ENCODE measurements around the gene GBA2. TPM values are rescaled to one million over a fixed set of nuclear protein-coding genes. Genes with fewer than 3 reads are reported as not detected.

GBA2 gene
- polyA plus RNA-seq, 3 donors: 18.1 to 130 (median 26.4) TPM

DNA sequence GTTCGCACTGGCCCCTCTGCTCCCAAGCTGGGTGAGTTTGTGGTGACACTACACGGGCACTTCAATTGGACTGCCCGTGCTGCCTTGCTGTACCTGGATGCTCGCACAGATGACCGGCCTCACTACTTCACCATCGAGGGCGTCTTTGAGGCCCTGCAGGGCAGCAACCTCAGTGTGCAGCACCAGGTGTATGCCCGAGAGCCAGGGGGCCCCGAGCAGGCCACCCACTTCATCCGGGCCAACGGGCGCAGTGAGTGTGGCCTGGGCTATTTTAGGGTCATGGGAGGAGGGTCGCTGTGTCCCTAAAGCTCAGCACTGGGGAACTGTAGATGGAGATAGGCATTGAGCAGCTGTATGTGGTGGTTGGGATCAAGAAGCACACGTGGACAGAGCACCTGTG lies 43.8 kb upstream of the GBA2 start:
- Histone ChIP-seq H3K9ac (ENCODE audit: insufficient read depth, low read length, poor library complexity, severe bottlenecking) (no peak overlapping the region), H3K27me3 (ENCODE audit: control insufficient read depth in 2 of 2, insufficient read depth in 2 of 2, low read length in 2 of 2) (peaks cover 0 to 13% of the 10 kb centered on the region in 2 donors), H3K36me3 (replicated peaks in 1 of 2; ENCODE audit: control insufficient read depth in 1 of 2, insufficient read depth in 2 of 2, low read length in 2 of 2) (no peaks in the 10 kb centered on the region), H3K27ac (ENCODE audit: low read depth in 1 of 2, low read length in 2 of 2) (no peak overlapping the region), H3K79me2 (ENCODE audit: insufficient read depth, low read length) (no peaks in the 10 kb centered on the region), H4K20me1 (ENCODE audit: insufficient read depth, low read length) (no peaks in the 10 kb centered on the region), H3K4me1 (ENCODE audit: control insufficient read depth in 1 of 2, insufficient read depth in 2 of 2, low read length in 2 of 2) (no peaks in the 10 kb centered on the region), H3K4me3 (replicated peaks in 1 of 3; ENCODE audit: low read depth in 2 of 3, low read length in 3 of 3) (no peak overlapping the region), H3K9me3 (replicated peaks in 1 of 2; ENCODE audit: control insufficient read depth in 1 of 2, insufficient read depth in 1 of 2, low read length in 2 of 2) (no peaks in the 10 kb centered on the region), H2AFZ (ENCODE audit: insufficient read depth, low read depth, low read length, poor library complexity, severe bottlenecking) (no peak overlapping the region), H3K4me2 (replicated peaks; ENCODE audit: extremely low read depth, low read length, poor library complexity, severe bottlenecking) (no peak overlapping the region)
- Mint-ChIP-seq H3K36me3 (peaks cover 0 to 1% of the 10 kb centered on the region in 2 donors), H3K9me3 (peaks cover 0 to 4% (median 0%) of the 10 kb centered on the region in 7 donors), H3K4me3 (peak overlapping the region in 1 of 2 donors; percentile 33), H3K4me1 (peaks cover 11% of the 10 kb centered on the region), H3K27me3 (ENCODE audit: low read depth in 3 of 3) (peaks cover 15 to 23% (median 15%) of the 10 kb centered on the region in 3 donors), H3K27ac (no peak overlapping the region)
- intact Hi-C loops (cut with micrococcal nuclease): loop anchor here in 1 of 2 donors (5.0 kb wide), 1 partner anchor 89 kb away; no protein-coding TSS in a partner anchor
- DNase-seq: no peak
- 98% methylated on average over 14 of the region's 14 CpGs for WGBS (ENCODE audit: insufficient coverage)
- TF ChIP-seq, protein P1, sequence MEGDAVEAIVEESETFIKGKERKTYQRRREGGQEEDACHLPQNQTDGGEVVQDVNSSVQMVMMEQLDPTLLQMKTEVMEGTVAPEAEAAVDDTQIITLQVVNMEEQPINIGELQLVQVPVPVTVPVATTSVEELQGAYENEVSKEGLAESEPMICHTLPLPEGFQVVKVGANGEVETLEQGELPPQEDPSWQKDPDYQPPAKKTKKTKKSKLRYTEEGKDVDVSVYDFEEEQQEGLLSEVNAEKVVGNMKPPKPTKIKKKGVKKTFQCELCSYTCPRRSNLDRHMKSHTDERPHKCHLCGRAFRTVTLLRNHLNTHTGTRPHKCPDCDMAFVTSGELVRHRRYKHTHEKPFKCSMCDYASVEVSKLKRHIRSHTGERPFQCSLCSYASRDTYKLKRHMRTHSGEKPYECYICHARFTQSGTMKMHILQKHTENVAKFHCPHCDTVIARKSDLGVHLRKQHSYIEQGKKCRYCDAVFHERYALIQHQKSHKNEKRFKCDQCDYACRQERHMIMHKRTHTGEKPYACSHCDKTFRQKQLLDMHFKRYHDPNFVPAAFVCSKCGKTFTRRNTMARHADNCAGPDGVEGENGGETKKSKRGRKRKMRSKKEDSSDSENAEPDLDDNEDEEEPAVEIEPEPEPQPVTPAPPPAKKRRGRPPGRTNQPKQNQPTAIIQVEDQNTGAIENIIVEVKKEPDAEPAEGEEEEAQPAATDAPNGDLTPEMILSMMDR (IDR thresholded peaks at IDR 0.05): no peak

DNA sequence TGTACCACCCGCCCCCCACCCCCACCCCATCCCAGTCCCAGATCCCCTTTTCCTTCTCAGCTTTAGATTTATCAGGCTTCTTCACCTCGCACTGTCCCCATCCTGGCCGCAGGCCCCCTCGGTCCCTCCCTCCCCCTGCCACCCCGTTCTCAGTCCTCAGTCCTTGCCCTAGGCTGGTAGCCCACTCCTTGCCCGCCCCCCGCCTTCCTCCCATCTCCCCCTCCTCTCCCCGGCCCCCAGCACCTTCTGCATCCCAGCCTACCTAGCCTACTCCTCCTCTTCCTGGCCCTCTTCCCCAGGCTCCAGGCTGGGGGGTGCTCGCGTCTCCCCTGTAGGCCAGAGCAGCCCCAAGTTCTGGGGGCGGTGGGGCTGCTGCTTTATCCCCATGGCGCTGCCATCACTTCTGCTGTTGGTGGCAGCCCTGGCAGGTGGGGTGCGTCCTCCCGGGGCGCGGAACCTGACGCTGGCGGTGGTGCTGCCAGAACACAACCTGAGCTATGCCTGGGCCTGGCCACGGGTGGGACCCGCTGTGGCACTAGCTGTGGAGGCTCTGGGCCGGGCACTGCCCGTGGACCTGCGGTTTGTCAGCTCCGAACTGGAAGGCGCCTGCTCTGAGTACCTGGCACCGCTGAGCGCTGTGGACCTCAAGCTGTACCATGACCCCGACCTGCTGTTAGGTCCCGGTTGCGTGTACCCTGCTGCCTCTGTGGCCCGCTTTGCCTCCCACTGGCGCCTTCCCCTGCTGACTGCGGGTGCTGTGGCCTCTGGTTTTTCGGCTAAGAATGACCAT lies 43.2 kb upstream of the GBA2 start:
- Histone ChIP-seq H3K4me2 (replicated peaks; ENCODE audit: extremely low read depth, low read length, poor library complexity, severe bottlenecking) (peak overlapping the region; percentile 35), H3K36me3 (replicated peaks in 1 of 2; ENCODE audit: control insufficient read depth in 1 of 2, insufficient read depth in 2 of 2, low read length in 2 of 2) (no peaks in the 10 kb centered on the region), H3K79me2 (ENCODE audit: insufficient read depth, low read length) (no peaks in the 10 kb centered on the region), H3K27ac (ENCODE audit: low read depth in 1 of 2, low read length in 2 of 2) (no peak overlapping the region), H2AFZ (ENCODE audit: insufficient read depth, low read depth, low read length, poor library complexity, severe bottlenecking) (peak overlapping the region; percentile 46), H3K27me3 (ENCODE audit: control insufficient read depth in 2 of 2, insufficient read depth in 2 of 2, low read length in 2 of 2) (peaks cover 0 to 13% of the 10 kb centered on the region in 2 donors), H3K9ac (ENCODE audit: insufficient read depth, low read length, poor library complexity, severe bottlenecking) (no peak overlapping the region), H3K4me1 (ENCODE audit: control insufficient read depth in 1 of 2, insufficient read depth in 2 of 2, low read length in 2 of 2) (no peaks in the 10 kb centered on the region), H4K20me1 (ENCODE audit: insufficient read depth, low read length) (no peaks in the 10 kb centered on the region), H3K4me3 (replicated peaks in 1 of 3; ENCODE audit: low read depth in 2 of 3, low read length in 3 of 3) (no peak overlapping the region), H3K9me3 (replicated peaks in 1 of 2; ENCODE audit: control insufficient read depth in 1 of 2, insufficient read depth in 1 of 2, low read length in 2 of 2) (no peaks in the 10 kb centered on the region)
- H3K9me3 Mint-ChIP-seq: peaks cover 0 to 4% (median 0%) of the 10 kb centered on the region in 7 donors
- TF ChIP-seq, protein P1 (IDR thresholded peaks at IDR 0.05): no peak
- no peak for DNase-seq
- intact Hi-C loops (cut with micrococcal nuclease): loop anchor here in 1 of 2 donors (5.0 kb wide), 1 partner anchor 90 kb away; no protein-coding TSS in a partner anchor
- H3K4me3 Mint-ChIP-seq: peak overlapping the region in 1 of 2 donors; percentile 33
- no peak overlapping the region for H3K27ac Mint-ChIP-seq
- peaks cover 15 to 23% (median 15%) of the 10 kb centered on the region in 3 donors for H3K27me3 Mint-ChIP-seq (ENCODE audit: low read depth in 3 of 3)
- peaks cover 0 to 1% of the 10 kb centered on the region in 2 donors for H3K36me3 Mint-ChIP-seq
- 96% methylated on average over 26 of the region's 34 CpGs for WGBS (ENCODE audit: insufficient coverage)
- H3K4me1 Mint-ChIP-seq: peaks cover 11% of the 10 kb centered on the region

Data from CD14-positive monocyte (primary cell).